ENCODE results near the gene ZNF134. TPM values are rescaled to one million over a fixed set of nuclear protein-coding genes. Genes with fewer than 3 reads are reported as not detected.
A peak's percentile ranks its signal among the peaks of the same experiment; 100 is the strongest.

ZNF134 gene
- total RNA-seq, 6 experiments from 2014 or later: 13.5 to 14.6 (median 14.3) TPM

DNA sequence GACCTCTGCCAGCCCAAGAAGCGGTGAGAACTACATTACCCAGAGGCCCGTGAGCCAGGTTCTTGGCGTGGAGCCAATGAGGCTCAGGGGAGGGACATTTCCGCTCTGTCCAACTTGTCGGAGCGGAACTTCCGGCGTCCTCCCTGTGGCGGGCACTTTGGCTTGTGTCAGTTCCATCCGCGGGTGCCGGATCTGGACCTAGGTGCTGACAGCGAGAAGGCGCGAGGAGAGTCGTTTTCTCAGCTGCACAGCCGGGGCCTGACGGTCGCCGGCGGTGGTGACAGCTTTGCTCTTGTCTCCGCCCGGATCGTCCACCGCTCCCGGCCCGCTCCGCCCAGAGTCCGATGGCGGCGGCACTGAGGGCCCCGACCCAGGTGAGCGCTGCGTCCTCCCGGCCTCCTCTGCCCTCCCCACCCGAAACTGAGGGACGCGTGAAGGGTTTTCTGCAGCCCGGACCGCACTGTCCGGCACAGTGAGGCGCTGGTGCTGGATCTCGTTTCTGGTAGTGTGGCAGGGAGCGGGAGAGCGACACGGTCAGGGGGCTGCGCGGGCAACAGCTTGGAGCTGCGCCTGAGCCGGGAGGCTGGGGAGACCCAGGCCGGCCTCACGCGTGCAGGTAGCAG lies 14.2 kb upstream of the ZNF134 start, which contains the start of gene ZNF530:
ZNF530 (plus strand) TSS at position 125 of the 623 bp plus-strand sequence. CDS start 4,461 bp downstream, outside the sequence.
- Mint-ChIP-seq H3K27ac (peak within 1 kb of the TSS; percentile 9; the same call in 1 of the 2 replicates), H3K27me3 (ENCODE audit: insufficient read depth) (no peaks in the 10 kb centered on the region), H3K36me3 (ENCODE audit: low read depth) (peaks cover 40% of the 10 kb centered on the region), H3K9me3 (peaks cover 4% of the 10 kb centered on the region; the same call in 1 of the 2 replicates), H3K4me1 (ENCODE audit: low read depth) (peaks cover 14% of the 10 kb centered on the region), H3K4me3 (peak within 1 kb of the TSS; percentile 83)
- peak; percentile 89 for DNase-seq
- TF ChIP-seq CTCF (IDR thresholded peaks at IDR 0.05): no peak

GRCh38 chr19:57606931-57607330 lies 7.1 kb upstream of the ZNF134 start:
- no peaks in the 10 kb centered on the region for H3K4me1 Mint-ChIP-seq (ENCODE audit: low read depth)
- no peaks in the 10 kb centered on the region for H3K27me3 Mint-ChIP-seq (ENCODE audit: insufficient read depth)
- no peak overlapping the region for H3K27ac Mint-ChIP-seq
- peaks cover 26% of the 10 kb centered on the region for H3K9me3 Mint-ChIP-seq
- no peak for DNase-seq
- no peak overlapping the region for H3K4me3 Mint-ChIP-seq
- H3K36me3 Mint-ChIP-seq (ENCODE audit: low read depth): peaks cover 80% of the 10 kb centered on the region
- no peak for TF ChIP-seq CTCF (IDR thresholded peaks at IDR 0.05)

DNA sequence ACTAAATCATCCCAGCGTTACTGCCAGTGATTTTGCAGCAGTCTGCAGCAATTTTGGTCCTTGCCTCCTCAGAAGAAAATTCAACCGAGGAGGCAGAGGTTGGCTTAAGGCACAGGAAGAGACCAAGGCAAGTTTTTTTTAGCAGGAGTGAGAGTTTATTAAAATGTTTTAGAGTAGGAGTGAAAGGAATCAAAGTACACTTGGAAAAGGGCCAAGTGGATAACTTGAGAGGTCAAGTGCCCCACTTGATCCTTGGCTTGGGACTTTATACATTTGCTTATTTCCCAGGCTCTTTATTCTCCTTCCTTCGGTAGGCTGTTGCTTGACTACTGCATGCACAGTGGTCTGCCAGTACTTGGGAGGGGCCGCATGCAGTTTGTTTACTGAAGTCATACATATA lies 2.9 kb upstream of the ZNF134 start:
- DNase-seq: no peak
- Mint-ChIP-seq H3K4me1 (ENCODE audit: low read depth) (peaks cover 16% of the 10 kb centered on the region), H3K9me3 (peaks cover 41% of the 10 kb centered on the region), H3K36me3 (ENCODE audit: low read depth) (peaks cover 62% of the 10 kb centered on the region), H3K27ac (no peak overlapping the region), H3K27me3 (ENCODE audit: insufficient read depth) (no peaks in the 10 kb centered on the region; the same call in 1 of the 2 replicates), H3K4me3 (no peak overlapping the region)
- TF ChIP-seq CTCF (IDR thresholded peaks at IDR 0.05): no peak

- no peak for DNase-seq
- H3K27ac Mint-ChIP-seq: peak overlapping the region; percentile 50; the same call in 1 of the 2 replicates
- peak overlapping the region; percentile 90 for H3K4me3 Mint-ChIP-seq
- peaks cover 65% of the 10 kb centered on the region for H3K9me3 Mint-ChIP-seq
- peaks cover 69% of the 10 kb centered on the region for H3K36me3 Mint-ChIP-seq (ENCODE audit: low read depth)
- no peak for TF ChIP-seq CTCF (IDR thresholded peaks at IDR 0.05)
- peaks cover 4% of the 10 kb centered on the region for H3K27me3 Mint-ChIP-seq (ENCODE audit: insufficient read depth)
- H3K4me1 Mint-ChIP-seq (ENCODE audit: low read depth): peaks cover 16% of the 10 kb centered on the region
Measured at GRCh38 chr19:57615346-57615745, 1.3 kb downstream of the ZNF134 start.

DNA sequence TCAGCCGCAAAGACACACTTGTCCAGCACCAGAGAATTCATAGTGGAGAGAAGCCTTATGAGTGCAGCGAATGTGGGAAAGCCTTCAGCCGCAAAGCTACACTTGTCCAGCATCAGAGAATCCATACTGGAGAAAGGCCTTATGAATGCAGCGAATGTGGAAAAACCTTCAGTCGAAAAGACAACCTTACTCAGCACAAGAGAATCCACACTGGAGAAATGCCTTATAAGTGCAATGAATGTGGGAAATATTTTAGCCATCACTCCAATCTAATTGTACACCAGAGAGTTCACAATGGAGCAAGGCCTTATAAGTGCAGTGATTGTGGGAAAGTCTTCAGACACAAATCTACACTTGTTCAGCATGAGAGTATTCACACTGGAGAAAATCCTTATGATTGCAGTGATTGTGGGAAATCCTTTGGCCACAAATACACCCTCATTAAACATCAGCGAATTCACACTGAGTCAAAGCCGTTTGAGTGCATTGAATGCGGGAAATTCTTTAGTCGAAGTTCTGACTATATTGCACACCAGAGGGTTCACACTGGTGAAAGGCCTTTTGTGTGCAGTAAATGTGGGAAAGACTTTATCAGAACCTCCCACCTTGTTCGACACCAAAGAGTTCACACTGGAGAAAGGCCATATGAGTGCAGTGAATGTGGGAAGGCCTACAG lies 6.8 kb downstream of the ZNF134 start:
- peak overlapping the region; percentile 5; the same call in 1 of the 2 replicates for H3K4me3 Mint-ChIP-seq
- DNase-seq: peak; percentile 14
- peaks cover 1% of the 10 kb centered on the region; the same call in 1 of the 2 replicates for H3K4me1 Mint-ChIP-seq (ENCODE audit: low read depth)
- peaks cover 95% of the 10 kb centered on the region for H3K36me3 Mint-ChIP-seq (ENCODE audit: low read depth)
- H3K27ac Mint-ChIP-seq: no peak overlapping the region
- no peak for TF ChIP-seq CTCF (IDR thresholded peaks at IDR 0.05)
- peaks cover 6% of the 10 kb centered on the region for H3K27me3 Mint-ChIP-seq (ENCODE audit: insufficient read depth)
- H3K9me3 Mint-ChIP-seq: peaks cover 97% of the 10 kb centered on the region
